Measurements from ENCODE around the gene BCOR.

BCOR gene

GRCh38 chrX:40008791-40009461 lies 88.8 kb downstream of the BCOR start:
- H3K36me3 ChIP-seq, result no peaks in the 10 kb centered on the region
- H3K27ac ChIP-seq, result peak overlapping the region; percentile 96
- TF ChIP-seq CTCF (IDR thresholded peaks at IDR 0.05; ENCODE audit: low read depth, low read length), result no peak
- DNase-seq, result peak; percentile 93
- peaks cover 90% of the 10 kb centered on the region for H3K27me3 ChIP-seq (ENCODE audit: insufficient read depth, low read depth, severe bottlenecking)
- peak overlapping the region; percentile 59 for H3K4me3 ChIP-seq (ENCODE audit: low read depth, low read length)
- peaks cover 7% of the 10 kb centered on the region for H3K9me3 ChIP-seq (ENCODE audit: severe bottlenecking)

GRCh38 chrX:40007756-40008705 lies 89.7 kb downstream of the BCOR start:
- Histone ChIP-seq H3K27ac (peak overlapping the region; percentile 96), H3K36me3 (no peaks in the 10 kb centered on the region), H3K27me3 (ENCODE audit: insufficient read depth, low read depth, severe bottlenecking) (peaks cover 82% of the 10 kb centered on the region), H3K9me3 (ENCODE audit: severe bottlenecking) (no peaks in the 10 kb centered on the region), H3K4me3 (ENCODE audit: low read depth, low read length) (peak overlapping the region; percentile 59)
- no peak for DNase-seq
- TF ChIP-seq CTCF (IDR thresholded peaks at IDR 0.05; ENCODE audit: low read depth, low read length), result no peak

- TF ChIP-seq CTCF (IDR thresholded peaks at IDR 0.05; ENCODE audit: low read depth, low read length), result no peak
- Histone ChIP-seq H3K36me3 (no peaks in the 10 kb centered on the region), H3K27me3 (ENCODE audit: insufficient read depth, low read depth, severe bottlenecking) (peaks cover 74% of the 10 kb centered on the region), H3K9me3 (ENCODE audit: severe bottlenecking) (no peaks in the 10 kb centered on the region), H3K4me3 (ENCODE audit: low read depth, low read length) (no peak overlapping the region), H3K27ac (no peak overlapping the region)
- no peak for DNase-seq
Measured at GRCh38 chrX:40007131-40007755, 90.5 kb downstream of the BCOR start.

- no peak for TF ChIP-seq CTCF (IDR thresholded peaks at IDR 0.05; ENCODE audit: low read depth, low read length)
- Histone ChIP-seq H3K9me3 (ENCODE audit: severe bottlenecking) (no peaks in the 10 kb centered on the region), H3K27me3 (ENCODE audit: insufficient read depth, low read depth, severe bottlenecking) (peaks cover 72% of the 10 kb centered on the region), H3K27ac (no peak overlapping the region), H3K36me3 (no peaks in the 10 kb centered on the region), H3K4me3 (ENCODE audit: low read depth, low read length) (no peak overlapping the region; the same call in 1 of the 2 replicates)
- peak; percentile 12 for DNase-seq
Measured at GRCh38 chrX:40006106-40007017, 91.4 kb downstream of the BCOR start.

Data from WERI-Rb-1 (cell line).